CD4-positive, alpha-beta T cell treated with Interleukin-4 for 1 hour (primary cell): ENCODE data around the gene FN1.

Experiments
- DNase-seq, 2 donors: peaks; one replicate each; pipeline ENCODE4 v3.0.0-alpha.2; 2020 to 2022

The FN1 gene

GRCh38 chr2:215435870-215436704 lies at the start of gene FN1:
FN1 (minus strand) TSS chr2:215436068; CDS start chr2:215435802, 266 bp downstream.
- peak; percentile 56 to 57 for DNase-seq

- no peak for DNase-seq
Observed at GRCh38 chr2:215485032-215485431, 49.2 kb upstream of the FN1 start.

GRCh38 chr2:215484570-215484969 lies 48.7 kb upstream of the FN1 start:
- no peak for DNase-seq

- no peak for DNase-seq
Observed at GRCh38 chr2:215483431-215483830, 47.6 kb upstream of the FN1 start.

- no peak for DNase-seq
Observed at GRCh38 chr2:215479536-215480240, 43.8 kb upstream of the FN1 start.

- DNase-seq = no peak
Observed at GRCh38 chr2:215479121-215479520, 43.3 kb upstream of the FN1 start.

GRCh38 chr2:215476424-215476823 lies 40.6 kb upstream of the FN1 start:
- no peak for DNase-seq

- DNase-seq = no peak
Observed at GRCh38 chr2:215466097-215466909, 30.4 kb upstream of the FN1 start.

- DNase-seq = no peak
Observed at GRCh38 chr2:215465256-215465655, 29.4 kb upstream of the FN1 start.

GRCh38 chr2:215461836-215462532 lies 26.1 kb upstream of the FN1 start:
- DNase-seq = no peak

- no peak for DNase-seq
Observed at GRCh38 chr2:215460682-215461382, 25.0 kb upstream of the FN1 start.

- DNase-seq = no peak
Observed at GRCh38 chr2:215455958-215456357, 20.1 kb upstream of the FN1 start.

GRCh38 chr2:215454519-215455246 lies 18.8 kb upstream of the FN1 start:
- peak in 1 of 2 donors; percentile 17 for DNase-seq

- no peak for DNase-seq
Observed at GRCh38 chr2:215452725-215453124, 16.9 kb upstream of the FN1 start.

GRCh38 chr2:215451012-215451756 lies 15.3 kb upstream of the FN1 start:
- no peak for DNase-seq

- no peak for DNase-seq
Observed at GRCh38 chr2:215450188-215451011, 14.5 kb upstream of the FN1 start.

- no peak for DNase-seq
Observed at GRCh38 chr2:215447673-215448081, 11.8 kb upstream of the FN1 start.

- no peak for DNase-seq
Observed at GRCh38 chr2:215447056-215447455, 11.2 kb upstream of the FN1 start.

- DNase-seq = no peak
Observed at GRCh38 chr2:215442401-215442787, 6.5 kb upstream of the FN1 start.
